Lung (tissue), 12 donors: ENCODE results near the gene P2RX7. TPM values are rescaled to one million over a fixed set of nuclear protein-coding genes. Genes with fewer than 3 reads are reported as not detected.

Experiments
- ATAC-seq: fragments of 200-7000 bp; cut with Tn5 transposase; one replicate; pipeline ENCODE4 v1.9.1; 2020; ENCODE audit warnings: moderate number of reproducible peaks; ENCODE audit not compliant: insufficient read depth, low FRiP score
- DNase-seq, 3 donors: peaks; one replicate each; pipeline ENCODE4 v3.0.0-alpha.2; 2013 to 2017
- H3K27ac ChIP-seq, 2 donors: one replicate each; pipeline ENCODE4 v1.5.1; 2013; ENCODE audit warnings: mild to moderate bottlenecking in 2 of 2, moderate library complexity in 2 of 2, control low read depth in 1 of 2, inconsistent platforms in 1 of 2, low read depth in 1 of 2, low read length in 1 of 2
- H3K27me3 ChIP-seq, 3 donors: one replicate each; pipeline ENCODE4 v1.5.1; 2013; ENCODE audit warnings: low read length in 2 of 3; ENCODE audit not compliant: control insufficient read depth in 3 of 3, insufficient read depth in 3 of 3
- H3K36me3 ChIP-seq, 4 donors: one replicate each; pipeline ENCODE4 v1.5.1; 2013; ENCODE audit warnings: low read length in 4 of 4, mild to moderate bottlenecking in 1 of 4, moderate library complexity in 1 of 4; ENCODE audit not compliant: control insufficient read depth in 4 of 4, insufficient read depth in 4 of 4
- H3K4me1 ChIP-seq, 5 donors: one replicate each; pipeline ENCODE4 v1.5.1; 2013; ENCODE audit warnings: low read length in 5 of 5, mild to moderate bottlenecking in 2 of 5, moderate library complexity in 1 of 5; ENCODE audit not compliant: control insufficient read depth in 5 of 5, insufficient read depth in 5 of 5
- H3K4me3 ChIP-seq: one replicate; pipeline ENCODE4 v1.5.1; 2013; ENCODE audit warnings: mild to moderate bottlenecking, control low read depth, moderate library complexity
- H3K9ac ChIP-seq, 2 donors: one replicate each; pipeline ENCODE4 v1.5.1; 2013; ENCODE audit warnings: low read length in 2 of 2, control low read depth in 1 of 2; ENCODE audit not compliant: insufficient read depth in 1 of 2
- H3K9me3 ChIP-seq, 4 donors: one replicate each; pipeline ENCODE4 v1.5.1; 2013; ENCODE audit warnings: low read length in 3 of 4, mild to moderate bottlenecking in 1 of 4, moderate library complexity in 1 of 4; ENCODE audit not compliant: control insufficient read depth in 4 of 4, insufficient read depth in 3 of 4
- WGBS, 2 donors: extraction: QIAGEN DNeasy Blood & Tissue Kit; methylation state at CpG; one replicate each; pipeline ENCODE4 v1.1.7; 2013; 5-methylcytosine and 5-hydroxymethylcytosine counted together
- polyA plus RNA-seq, 2 donors: library from polyadenylated mRNA; stranded (reverse); fragments of 200-250 nt; gene quantifications; one replicate each; pipeline ENCODE4 v1.2.1, GENCODE V29; 2013
- total RNA-seq, 2 donors: library from RNA; depleted of rRNA in 1 of 2; stranded (reverse); fragments of >200 nt in 1 of 2; gene quantifications; one replicate each; pipeline ENCODE4 v1.2.1, GENCODE V29; 2014 to 2021
- TF ChIP-seq, protein P1 (sequence below): IDR thresholded peaks from 2 replicates; pipeline ENCODE4 v1.5.1; 2012; ENCODE audit warnings: mild to moderate bottlenecking; ENCODE audit errors: control extremely low read depth, extremely low read depth
- donor health status: control.
- donor health status: control.
- donor health status: Bipolar disorder and iron deficiency.
- donor health status: healthy.
- donor health status: DM: yes; HTN: yes; CAD: no.

The P2RX7 gene
- total and polyA plus RNA-seq, 4 donors: 5.3 to 17.1 (median 8.3) TPM

DNA sequence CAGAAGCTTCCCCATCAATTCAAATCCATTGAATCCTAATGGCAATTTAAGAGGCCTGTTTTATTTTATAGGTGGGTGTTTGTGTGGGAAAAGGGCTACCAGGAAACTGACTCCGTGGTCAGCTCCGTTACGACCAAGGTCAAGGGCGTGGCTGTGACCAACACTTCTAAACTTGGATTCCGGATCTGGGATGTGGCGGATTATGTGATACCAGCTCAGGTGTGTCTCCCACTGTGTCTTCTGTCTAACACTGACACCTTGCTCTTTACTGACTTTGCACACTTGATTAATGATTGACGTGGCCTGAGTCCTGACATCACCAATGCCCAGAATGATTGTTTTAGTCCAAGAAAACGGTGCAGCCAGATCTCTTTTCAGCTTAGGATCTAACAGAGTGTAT is 84.4 kb downstream of the P2RX7 start:
- H3K9me3 ChIP-seq: no peaks in the 10 kb centered on the region
- peaks cover 0 to 5% (median 0%) of the 10 kb centered on the region in 5 donors for H3K4me1 ChIP-seq
- no peak overlapping the region for H3K9ac ChIP-seq
- TF ChIP-seq, protein P1, sequence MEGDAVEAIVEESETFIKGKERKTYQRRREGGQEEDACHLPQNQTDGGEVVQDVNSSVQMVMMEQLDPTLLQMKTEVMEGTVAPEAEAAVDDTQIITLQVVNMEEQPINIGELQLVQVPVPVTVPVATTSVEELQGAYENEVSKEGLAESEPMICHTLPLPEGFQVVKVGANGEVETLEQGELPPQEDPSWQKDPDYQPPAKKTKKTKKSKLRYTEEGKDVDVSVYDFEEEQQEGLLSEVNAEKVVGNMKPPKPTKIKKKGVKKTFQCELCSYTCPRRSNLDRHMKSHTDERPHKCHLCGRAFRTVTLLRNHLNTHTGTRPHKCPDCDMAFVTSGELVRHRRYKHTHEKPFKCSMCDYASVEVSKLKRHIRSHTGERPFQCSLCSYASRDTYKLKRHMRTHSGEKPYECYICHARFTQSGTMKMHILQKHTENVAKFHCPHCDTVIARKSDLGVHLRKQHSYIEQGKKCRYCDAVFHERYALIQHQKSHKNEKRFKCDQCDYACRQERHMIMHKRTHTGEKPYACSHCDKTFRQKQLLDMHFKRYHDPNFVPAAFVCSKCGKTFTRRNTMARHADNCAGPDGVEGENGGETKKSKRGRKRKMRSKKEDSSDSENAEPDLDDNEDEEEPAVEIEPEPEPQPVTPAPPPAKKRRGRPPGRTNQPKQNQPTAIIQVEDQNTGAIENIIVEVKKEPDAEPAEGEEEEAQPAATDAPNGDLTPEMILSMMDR: no peak
- H3K36me3 ChIP-seq: peaks cover 0 to 19% (median 0%) of the 10 kb centered on the region in 4 donors
- DNase-seq: no peak
- no peaks in the 10 kb centered on the region for H3K27me3 ChIP-seq
- H3K4me3 ChIP-seq: no peak overlapping the region
- no peak for ATAC-seq
- WGBS, 2 donors: 83 to 90% methylated on average over 8 of the region's 8 CpGs
- H3K27ac ChIP-seq: no peak overlapping the region

DNA sequence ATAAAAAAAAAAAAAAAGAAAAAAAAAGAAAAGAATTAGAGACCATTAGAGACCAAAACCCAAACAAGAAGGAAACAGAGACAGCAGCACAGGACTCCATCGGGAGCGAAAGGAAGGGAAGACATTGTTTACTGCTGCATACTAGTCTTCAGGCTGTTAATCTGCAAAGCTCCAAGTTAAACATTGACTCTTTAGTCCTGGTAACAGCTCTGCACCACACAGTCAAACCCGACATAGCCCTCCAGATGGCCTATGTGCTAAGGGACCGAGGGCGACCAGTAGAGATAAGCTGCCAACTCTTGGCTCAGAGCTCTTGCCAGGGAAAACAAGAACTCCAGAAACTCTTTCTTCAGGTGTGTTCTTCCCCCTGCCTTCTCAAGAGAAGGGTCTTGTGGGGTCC is 85.1 kb downstream of the P2RX7 start:
- Histone ChIP-seq H3K4me1 (peaks cover 0 to 5% (median 0%) of the 10 kb centered on the region in 5 donors), H3K36me3 (peaks cover 0 to 20% (median 1%) of the 10 kb centered on the region in 4 donors), H3K9me3 (no peaks in the 10 kb centered on the region), H3K27ac (no peak overlapping the region), H3K9ac (no peak overlapping the region), H3K27me3 (no peaks in the 10 kb centered on the region), H3K4me3 (no peak overlapping the region)
- ATAC-seq: no peak
- DNase-seq: no peak
- WGBS, 2 donors: 88 to 94% methylated on average over 5 of the region's 5 CpGs
- TF ChIP-seq, protein P1: no peak

DNA sequence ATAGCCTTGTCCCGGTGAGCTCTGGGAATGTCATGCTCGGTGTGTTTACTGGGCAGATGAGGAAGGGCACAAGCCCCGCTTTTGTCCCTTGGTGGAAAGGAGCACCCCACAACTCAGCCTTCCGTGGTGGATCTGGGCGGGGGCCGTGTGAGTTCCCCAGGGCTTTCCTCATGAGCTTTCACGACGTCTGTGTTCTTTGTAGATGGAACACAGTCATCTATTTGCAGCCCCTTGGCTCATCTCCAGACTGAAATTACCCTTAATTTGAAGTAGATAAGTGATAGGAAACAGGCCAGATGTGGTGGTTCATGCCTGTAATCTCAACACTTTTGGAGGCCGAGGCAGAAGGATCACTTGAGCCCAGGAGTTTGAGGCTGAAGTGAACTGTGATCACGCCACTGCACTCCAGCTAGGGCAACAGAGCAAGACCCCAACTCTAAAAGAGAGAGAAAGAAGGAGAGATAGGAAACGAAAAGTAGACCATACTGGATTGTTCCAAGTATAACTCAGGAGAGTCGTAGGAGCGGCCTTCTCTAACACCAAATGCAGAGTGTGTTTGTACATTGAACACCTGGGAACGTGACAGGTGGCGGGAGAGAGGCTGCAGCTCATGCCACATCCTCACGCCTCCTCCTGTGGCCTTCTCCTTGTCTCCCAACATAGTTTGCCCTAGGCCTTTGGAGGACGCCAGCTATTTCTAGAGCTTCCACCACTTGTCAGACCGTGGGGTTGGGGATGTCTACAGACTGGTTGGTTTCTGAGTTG is 86.1 kb downstream of the P2RX7 start:
- peaks cover 0 to 5% (median 0%) of the 10 kb centered on the region in 5 donors for H3K4me1 ChIP-seq
- peaks cover 0 to 24% (median 6%) of the 10 kb centered on the region in 4 donors for H3K36me3 ChIP-seq
- no peak overlapping the region for H3K9ac ChIP-seq
- WGBS, 2 donors: 93% methylated on average over 18 of the region's 18 CpGs
- H3K27ac ChIP-seq: no peak overlapping the region
- H3K4me3 ChIP-seq: no peak overlapping the region
- DNase-seq (no peak), ATAC-seq (no peak)
- TF ChIP-seq, protein P1: no peak
- no peaks in the 10 kb centered on the region for H3K27me3 ChIP-seq
- H3K9me3 ChIP-seq: no peaks in the 10 kb centered on the region
